T-helper 1 cell treated with Interleukin-12 subunit alpha and Interleukin-12 subunit beta and Interleukin-4 antibody, amounts not matched to agents 30 μg/mL and 1 μg/mL, for 36 hours (primary cell): ENCODE measurements around the gene CAMTA1.
"Not testable (repeated sequence)": the region's sequence is repeated elsewhere in the genome, so short reads cannot be mapped to it uniquely, and the experiment has no call there.

ENCODE experiments used
- H3K27ac Mint-ChIP-seq: one replicate; pipeline ENCODE4 v1.8.0; 2021; ENCODE audit warnings: mild to moderate bottlenecking, mixed read lengths
- H3K27me3 Mint-ChIP-seq: one replicate; pipeline ENCODE4 v1.8.0; 2021; ENCODE audit warnings: low read depth, mixed read lengths
- H3K36me3 Mint-ChIP-seq: one replicate; pipeline ENCODE4 v1.8.0; 2021; ENCODE audit warnings: low read depth, mixed read lengths
- H3K4me1 Mint-ChIP-seq: one replicate; pipeline ENCODE4 v1.8.0; 2021; ENCODE audit warnings: low read depth, mixed read lengths
- H3K4me3 Mint-ChIP-seq: one replicate; pipeline ENCODE4 v1.8.0; 2021; ENCODE audit warnings: mild to moderate bottlenecking, moderate library complexity, mixed read lengths
- H3K9me3 Mint-ChIP-seq: one replicate; pipeline ENCODE4 v1.8.0; 2021; ENCODE audit warnings: mixed read lengths

The CAMTA1 gene

GRCh38 chr1:7684132-7684531 lies 898.9 kb downstream of the CAMTA1 start:
- H3K4me3 Mint-ChIP-seq: no peak overlapping the region
- H3K4me1 Mint-ChIP-seq: no peaks in the 10 kb centered on the region
- peaks cover 13% of the 10 kb centered on the region for H3K27me3 Mint-ChIP-seq
- no peaks in the 10 kb centered on the region for H3K36me3 Mint-ChIP-seq
- no peaks in the 10 kb centered on the region for H3K9me3 Mint-ChIP-seq
- H3K27ac Mint-ChIP-seq: no peak overlapping the region

GRCh38 chr1:7684861-7685635 lies 899.8 kb downstream of the CAMTA1 start:
- Mint-ChIP-seq H3K9me3 (no peaks in the 10 kb centered on the region), H3K36me3 (no peaks in the 10 kb centered on the region), H3K27ac (no peak overlapping the region), H3K4me1 (no peaks in the 10 kb centered on the region), H3K4me3 (no peak overlapping the region), H3K27me3 (peaks cover 13% of the 10 kb centered on the region)

- H3K4me1 Mint-ChIP-seq: no peaks in the 10 kb centered on the region
- H3K27me3 Mint-ChIP-seq: peaks cover 9% of the 10 kb centered on the region
- H3K9me3 Mint-ChIP-seq: no peaks in the 10 kb centered on the region
- no peak overlapping the region for H3K4me3 Mint-ChIP-seq
- no peaks in the 10 kb centered on the region for H3K36me3 Mint-ChIP-seq
- no peak overlapping the region for H3K27ac Mint-ChIP-seq
Observed at GRCh38 chr1:7686301-7686850, 901.1 kb downstream of the CAMTA1 start.

- H3K27ac Mint-ChIP-seq: no peak overlapping the region
- H3K36me3 Mint-ChIP-seq: no peaks in the 10 kb centered on the region
- no peaks in the 10 kb centered on the region for H3K27me3 Mint-ChIP-seq
- no peak overlapping the region for H3K4me3 Mint-ChIP-seq
- no peaks in the 10 kb centered on the region for H3K4me1 Mint-ChIP-seq
- no peaks in the 10 kb centered on the region for H3K9me3 Mint-ChIP-seq
Observed at GRCh38 chr1:7687411-7687810, 902.2 kb downstream of the CAMTA1 start.

GRCh38 chr1:7688659-7689058 lies 903.4 kb downstream of the CAMTA1 start:
- Mint-ChIP-seq H3K36me3 (no peaks in the 10 kb centered on the region), H3K27me3 (no peaks in the 10 kb centered on the region), H3K27ac (no peak overlapping the region), H3K4me3 (no peak overlapping the region), H3K9me3 (peaks cover 7% of the 10 kb centered on the region), H3K4me1 (no peaks in the 10 kb centered on the region)

- peaks cover 12% of the 10 kb centered on the region for H3K9me3 Mint-ChIP-seq
- H3K4me1 Mint-ChIP-seq, H3K4me3 Mint-ChIP-seq, H3K36me3 Mint-ChIP-seq, H3K27me3 Mint-ChIP-seq, H3K27ac Mint-ChIP-seq: not testable (repeated sequence)
Observed at GRCh38 chr1:7689307-7689706, 904.1 kb downstream of the CAMTA1 start.

- no peaks in the 10 kb centered on the region for H3K4me1 Mint-ChIP-seq
- H3K27me3 Mint-ChIP-seq: no peaks in the 10 kb centered on the region
- no peak overlapping the region for H3K4me3 Mint-ChIP-seq
- H3K27ac Mint-ChIP-seq: no peak overlapping the region
- H3K9me3 Mint-ChIP-seq: peaks cover 12% of the 10 kb centered on the region
- no peaks in the 10 kb centered on the region for H3K36me3 Mint-ChIP-seq
Observed at GRCh38 chr1:7690076-7690475, 904.8 kb downstream of the CAMTA1 start.

- Mint-ChIP-seq H3K36me3 (no peaks in the 10 kb centered on the region), H3K4me3 (no peak overlapping the region), H3K27me3 (no peaks in the 10 kb centered on the region), H3K27ac (no peak overlapping the region), H3K4me1 (no peaks in the 10 kb centered on the region), H3K9me3 (peaks cover 12% of the 10 kb centered on the region)
Observed at GRCh38 chr1:7690496-7691182, 905.4 kb downstream of the CAMTA1 start.

GRCh38 chr1:7691576-7691975 lies 906.3 kb downstream of the CAMTA1 start:
- Mint-ChIP-seq H3K4me1 (no peaks in the 10 kb centered on the region), H3K9me3 (peaks cover 12% of the 10 kb centered on the region), H3K27me3 (peaks cover 3% of the 10 kb centered on the region), H3K4me3 (no peak overlapping the region), H3K36me3 (no peaks in the 10 kb centered on the region), H3K27ac (no peak overlapping the region)

GRCh38 chr1:7692005-7692404 lies 906.8 kb downstream of the CAMTA1 start:
- H3K9me3 Mint-ChIP-seq: peaks cover 12% of the 10 kb centered on the region
- no peaks in the 10 kb centered on the region for H3K36me3 Mint-ChIP-seq
- no peak overlapping the region for H3K27ac Mint-ChIP-seq
- no peak overlapping the region for H3K4me3 Mint-ChIP-seq
- H3K27me3 Mint-ChIP-seq: peaks cover 3% of the 10 kb centered on the region
- H3K4me1 Mint-ChIP-seq: no peaks in the 10 kb centered on the region

- H3K36me3 Mint-ChIP-seq, H3K27me3 Mint-ChIP-seq, H3K27ac Mint-ChIP-seq, H3K4me3 Mint-ChIP-seq, H3K4me1 Mint-ChIP-seq: not testable (repeated sequence)
- H3K9me3 Mint-ChIP-seq: peaks cover 12% of the 10 kb centered on the region
Observed at GRCh38 chr1:7693037-7693436, 907.8 kb downstream of the CAMTA1 start.

- peaks cover 5% of the 10 kb centered on the region for H3K27me3 Mint-ChIP-seq
- H3K9me3 Mint-ChIP-seq: peaks cover 12% of the 10 kb centered on the region
- no peaks in the 10 kb centered on the region for H3K36me3 Mint-ChIP-seq
- H3K4me3 Mint-ChIP-seq: no peak overlapping the region
- H3K27ac Mint-ChIP-seq: no peak overlapping the region
- H3K4me1 Mint-ChIP-seq: no peaks in the 10 kb centered on the region
Observed at GRCh38 chr1:7693662-7694061, 908.4 kb downstream of the CAMTA1 start.

- Mint-ChIP-seq H3K4me3 (no peak overlapping the region), H3K4me1 (no peaks in the 10 kb centered on the region), H3K27me3 (peaks cover 14% of the 10 kb centered on the region), H3K27ac (no peak overlapping the region), H3K9me3 (peaks cover 12% of the 10 kb centered on the region), H3K36me3 (no peaks in the 10 kb centered on the region)
Observed at GRCh38 chr1:7694600-7695496, 909.6 kb downstream of the CAMTA1 start.

GRCh38 chr1:7695497-7696117 lies 910.4 kb downstream of the CAMTA1 start:
- no peak overlapping the region for H3K4me3 Mint-ChIP-seq
- no peak overlapping the region for H3K27ac Mint-ChIP-seq
- peaks cover 12% of the 10 kb centered on the region for H3K9me3 Mint-ChIP-seq
- H3K36me3 Mint-ChIP-seq: no peaks in the 10 kb centered on the region
- no peaks in the 10 kb centered on the region for H3K4me1 Mint-ChIP-seq
- H3K27me3 Mint-ChIP-seq: peaks cover 21% of the 10 kb centered on the region
